Measurements from ENCODE around the gene EVI5L.
A peak's percentile ranks its signal among the peaks of the same experiment; 100 is the strongest.

The EVI5L gene

DNA sequence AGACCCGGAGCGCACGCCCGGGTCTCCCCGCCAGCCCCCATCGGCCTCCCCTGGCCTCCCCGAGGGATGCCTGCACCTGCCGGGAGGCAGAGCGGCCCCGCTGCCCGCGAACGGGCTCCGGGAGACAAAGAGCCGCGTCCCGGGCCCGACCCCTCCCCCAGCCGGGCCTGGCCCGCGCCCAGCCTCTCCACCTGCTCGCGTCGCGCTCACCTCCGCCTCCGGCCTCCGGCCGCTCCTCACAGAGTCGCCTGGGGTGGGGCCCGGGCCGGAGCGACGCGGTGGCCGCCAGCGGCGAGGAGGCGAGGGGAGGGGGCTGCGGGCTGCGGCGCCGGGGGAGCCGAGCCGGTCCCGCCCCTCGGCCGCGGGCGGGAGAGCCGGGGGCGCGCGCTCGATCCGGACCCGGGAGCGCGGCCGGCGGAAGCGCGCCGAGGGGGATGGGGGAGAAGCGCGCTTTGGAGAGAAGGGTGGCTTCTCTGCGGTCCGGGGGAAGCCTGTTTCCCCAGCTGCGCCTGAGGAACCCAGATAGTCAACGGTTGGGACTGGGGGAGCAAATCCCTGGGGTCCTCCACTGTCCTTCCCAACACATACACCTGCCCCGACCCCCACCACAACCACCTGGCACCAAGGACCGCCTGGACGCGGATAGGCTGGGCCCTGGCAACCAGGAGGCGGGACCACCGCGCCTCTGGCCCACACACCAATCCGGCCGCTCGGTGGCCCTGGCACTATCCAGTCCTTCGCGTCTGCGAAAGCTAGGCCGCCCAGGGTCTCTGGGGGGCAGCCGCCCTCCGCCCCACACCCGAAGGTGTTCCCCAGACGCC is 44.3 kb downstream of the EVI5L start, which contains the start of gene PRR36:
PRR36 (minus strand) TSS at position 315 of the 821 bp plus-strand sequence. CDS start 701 bp downstream, outside the sequence.
- DNase-seq = no peak

DNA sequence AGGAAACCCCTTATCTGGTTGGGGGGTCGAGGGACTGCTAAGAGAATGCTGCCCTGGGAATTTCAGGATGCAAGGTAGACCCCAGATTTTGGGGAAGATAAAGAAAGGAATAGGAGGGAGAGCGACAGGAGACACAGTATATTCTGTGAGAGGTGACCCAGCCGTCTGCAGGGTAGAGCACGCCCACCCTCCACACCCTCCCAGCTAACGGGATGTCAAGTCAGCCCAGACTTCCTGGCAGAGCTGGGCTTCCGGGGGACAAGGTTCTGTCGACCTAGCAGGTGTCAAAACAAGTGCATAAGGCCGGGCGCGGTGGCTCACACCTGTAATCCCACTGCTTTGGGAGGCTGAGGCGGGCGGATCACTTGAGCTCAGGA is 44.9 kb downstream of the EVI5L start:
- DNase-seq = no peak

DNA sequence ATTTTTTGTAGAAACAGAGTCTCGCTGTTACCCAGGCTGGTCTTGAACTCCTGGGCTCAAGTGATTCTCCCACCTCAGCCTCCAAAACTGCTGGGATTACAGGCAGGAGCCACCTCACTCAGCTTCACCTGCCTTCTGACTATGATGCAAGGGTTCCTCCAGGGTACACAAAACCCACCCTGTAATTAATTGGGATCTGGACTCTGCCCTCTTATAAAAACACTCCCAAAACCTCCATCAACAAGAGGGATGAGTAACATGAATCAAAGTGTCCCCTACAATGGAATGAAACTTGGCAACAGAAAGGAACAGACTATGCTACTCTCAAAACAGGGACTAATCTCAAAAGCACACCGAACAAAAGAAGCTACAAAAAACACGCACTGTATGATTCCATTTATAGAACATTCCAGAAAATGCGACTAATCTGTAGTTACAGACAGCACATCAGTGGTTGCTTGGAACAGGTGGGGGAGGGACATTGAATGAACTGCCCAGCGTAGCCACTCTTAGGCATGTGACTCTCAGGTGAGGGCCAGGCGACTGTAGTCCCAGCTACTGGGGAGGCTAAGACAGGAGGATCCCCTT is 47.3 kb downstream of the EVI5L start:
- peak; percentile 17 for DNase-seq

DNA sequence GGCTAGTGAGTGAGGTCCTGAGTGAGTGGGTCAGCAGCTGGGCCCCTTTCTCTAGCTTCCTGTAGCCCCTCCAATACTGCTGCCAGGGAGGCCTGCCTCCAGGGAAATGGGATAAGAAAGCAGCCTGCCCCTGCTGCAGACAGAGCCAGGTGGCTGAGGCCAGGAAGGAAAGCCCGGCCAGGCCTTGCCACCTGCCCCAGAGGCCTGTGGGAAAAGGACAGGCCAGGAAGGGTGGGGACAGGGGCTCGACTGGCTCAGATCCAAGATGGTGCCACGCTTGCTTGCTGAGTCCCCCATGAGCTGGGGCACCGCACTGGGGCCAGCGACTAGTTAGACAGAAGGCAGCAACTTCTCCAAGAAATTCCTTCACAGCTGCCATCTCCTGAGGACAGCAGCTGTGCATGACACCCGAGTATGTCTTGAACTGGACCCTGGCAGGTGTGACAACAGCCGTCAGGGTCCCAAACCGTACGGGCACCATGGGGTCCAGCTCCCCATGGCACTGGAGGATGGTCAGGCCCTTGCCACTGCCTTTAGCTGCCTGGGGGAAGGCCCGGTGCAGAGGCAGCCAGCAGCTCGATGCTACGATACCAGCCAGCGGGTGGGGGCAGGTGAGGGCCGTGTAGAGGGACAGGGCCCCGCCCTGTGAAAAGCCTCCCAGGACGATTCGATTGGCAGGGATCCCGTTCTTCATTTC is 49.2 kb downstream of the EVI5L start:
- no peak for DNase-seq

DNA sequence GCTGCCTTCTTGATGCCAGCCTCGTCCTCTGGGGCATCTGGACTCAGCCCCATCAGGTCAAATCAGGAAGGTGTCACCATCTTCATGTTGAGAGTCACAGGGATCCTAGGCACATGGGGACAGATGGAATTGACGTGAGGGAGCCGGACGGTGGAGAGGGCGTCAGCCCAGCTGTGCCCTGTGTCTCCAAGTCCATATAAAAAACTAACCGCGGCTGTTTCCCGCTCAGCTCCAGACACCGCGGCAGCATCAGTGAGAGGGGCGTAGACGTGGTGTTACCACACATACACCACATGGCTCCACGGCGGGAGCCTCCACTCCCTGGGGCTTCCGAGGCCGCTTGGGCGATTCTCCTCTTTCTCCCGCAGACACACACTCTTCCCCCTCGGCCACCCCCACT is 49.8 kb downstream of the EVI5L start:
- DNase-seq = no peak

DNA sequence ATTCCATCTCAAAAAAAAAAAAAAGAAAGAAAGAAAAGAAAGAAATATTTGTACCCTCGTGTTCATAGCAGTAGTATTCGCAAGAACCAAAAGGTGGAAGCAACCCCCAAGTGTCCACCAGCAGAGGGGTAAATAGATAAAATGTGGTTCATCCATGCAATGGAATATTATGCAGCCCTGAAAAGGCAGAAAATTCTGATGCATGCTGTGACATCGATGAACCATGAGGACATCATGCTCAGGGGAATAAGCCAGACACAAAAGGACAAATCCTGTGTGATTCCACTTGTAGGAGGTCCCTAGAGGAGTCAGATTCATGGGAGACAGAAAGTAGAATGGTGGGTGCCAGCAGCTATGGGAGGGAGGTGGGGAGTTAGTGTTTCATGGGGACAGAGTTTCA is 51.9 kb downstream of the EVI5L start:
- no peak for DNase-seq

DNA sequence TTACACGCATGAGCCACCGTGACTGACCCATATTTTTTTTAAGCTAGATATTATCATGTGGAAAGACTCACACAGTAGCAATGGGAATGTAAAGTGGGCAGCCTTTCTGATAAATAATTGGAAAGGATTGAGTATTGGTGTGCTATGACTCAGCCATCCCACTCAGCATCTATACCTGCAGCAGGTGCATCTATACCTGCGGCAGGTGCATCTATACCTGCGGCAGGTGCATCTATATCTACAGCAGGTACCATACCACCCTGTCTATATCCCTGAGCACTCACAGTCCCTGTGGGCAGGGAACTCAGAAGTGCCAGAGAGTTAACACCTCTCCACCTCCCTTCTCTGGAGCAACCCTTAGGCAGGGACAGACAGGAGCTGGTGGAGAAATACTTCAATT is 53.1 kb downstream of the EVI5L start:
- no peak for DNase-seq

DNA sequence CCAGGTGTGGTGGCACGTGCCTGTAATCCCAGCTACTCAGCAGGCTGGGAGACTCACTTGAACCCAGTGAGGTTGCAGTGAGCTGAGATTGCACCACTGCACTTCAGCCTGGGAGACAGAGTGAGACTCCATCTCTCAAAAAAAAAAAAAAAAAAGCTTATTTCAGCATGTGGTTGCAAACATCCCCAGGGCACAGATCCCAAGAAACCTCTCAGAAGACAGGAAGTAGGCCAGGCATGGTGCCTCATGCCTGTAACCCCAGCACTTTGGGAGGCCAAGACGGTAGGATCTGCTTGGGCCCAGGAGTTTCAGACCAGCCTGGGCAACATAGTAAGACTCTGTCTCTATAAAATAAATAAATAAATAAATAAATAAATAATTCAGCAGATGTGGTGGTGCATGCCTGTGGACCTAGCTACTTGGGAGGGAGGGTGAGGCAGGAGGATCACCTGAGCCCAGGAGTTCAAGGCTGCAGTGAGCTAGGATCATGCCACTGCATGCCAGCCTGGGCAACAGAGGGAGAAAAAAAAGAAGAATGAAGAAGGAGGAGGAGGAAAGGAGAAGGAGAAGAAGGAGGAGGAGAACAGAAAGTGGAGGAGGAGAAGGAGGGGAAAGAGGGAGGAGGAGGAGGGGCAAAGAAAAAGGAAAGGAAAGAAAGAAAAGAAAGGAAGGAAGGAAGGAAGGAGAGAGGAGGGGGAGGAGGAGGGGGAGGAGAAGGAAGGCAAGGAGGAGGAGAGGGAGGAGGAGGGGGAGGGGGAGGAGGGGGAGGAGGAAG is 54.0 kb downstream of the EVI5L start:
- peak; percentile 45 for DNase-seq

DNA sequence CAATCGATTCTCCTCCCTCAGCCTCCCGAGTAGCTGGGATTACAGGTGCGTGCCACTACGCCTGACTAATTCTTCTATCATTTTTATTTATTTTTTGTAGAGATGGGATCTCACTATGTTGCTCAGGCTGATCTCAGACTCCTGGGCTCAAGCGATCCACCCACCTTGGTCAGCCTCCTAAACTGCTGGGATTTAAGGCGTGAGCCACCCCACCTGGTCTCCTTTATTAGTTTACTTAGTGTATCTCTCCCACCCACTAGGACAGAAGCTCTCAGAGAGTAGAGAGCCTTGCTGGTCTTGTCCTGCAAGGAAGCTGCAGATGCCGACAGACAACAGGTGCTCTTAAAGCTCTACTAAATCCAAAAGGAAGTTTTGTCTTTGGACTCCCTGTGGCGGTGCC is 55.8 kb downstream of the EVI5L start:
- no peak for DNase-seq

DNA sequence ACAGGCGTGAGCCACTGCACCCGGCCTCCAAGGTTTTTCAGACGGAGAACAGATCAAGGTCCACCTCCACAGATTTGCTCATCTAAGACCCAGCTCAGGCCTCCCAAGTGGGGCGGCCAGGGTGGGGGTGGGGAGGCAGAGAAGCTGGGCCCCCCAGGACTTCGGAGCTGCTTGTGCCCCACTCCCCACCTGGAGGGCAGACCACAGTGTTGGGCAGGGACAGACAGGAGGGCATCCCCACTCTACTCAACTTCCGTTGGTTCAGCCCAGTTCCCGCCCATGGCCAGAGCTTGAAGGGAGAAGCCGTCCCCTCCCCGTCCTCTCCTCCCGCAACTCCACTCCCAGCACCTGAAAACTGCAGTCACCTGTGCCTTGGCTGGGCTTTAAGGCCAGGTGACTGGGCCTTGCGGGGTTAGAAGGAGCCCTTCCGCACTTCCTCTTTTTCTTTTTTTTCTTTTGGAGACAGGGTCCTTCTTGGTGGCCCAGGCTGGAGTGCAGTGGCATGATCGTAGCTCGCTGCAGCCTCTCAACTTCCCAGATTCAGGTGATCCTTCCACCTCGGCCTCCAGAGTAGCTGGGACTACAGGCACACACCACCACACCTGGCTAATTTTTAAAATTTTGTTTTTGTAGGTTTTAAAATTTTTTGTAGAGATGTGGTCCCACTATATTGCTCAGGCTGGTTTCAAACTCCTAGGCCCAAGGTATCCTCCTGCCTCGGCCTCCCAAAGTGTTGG is 57.6 kb downstream of the EVI5L start:
- DNase-seq = no peak

DNA sequence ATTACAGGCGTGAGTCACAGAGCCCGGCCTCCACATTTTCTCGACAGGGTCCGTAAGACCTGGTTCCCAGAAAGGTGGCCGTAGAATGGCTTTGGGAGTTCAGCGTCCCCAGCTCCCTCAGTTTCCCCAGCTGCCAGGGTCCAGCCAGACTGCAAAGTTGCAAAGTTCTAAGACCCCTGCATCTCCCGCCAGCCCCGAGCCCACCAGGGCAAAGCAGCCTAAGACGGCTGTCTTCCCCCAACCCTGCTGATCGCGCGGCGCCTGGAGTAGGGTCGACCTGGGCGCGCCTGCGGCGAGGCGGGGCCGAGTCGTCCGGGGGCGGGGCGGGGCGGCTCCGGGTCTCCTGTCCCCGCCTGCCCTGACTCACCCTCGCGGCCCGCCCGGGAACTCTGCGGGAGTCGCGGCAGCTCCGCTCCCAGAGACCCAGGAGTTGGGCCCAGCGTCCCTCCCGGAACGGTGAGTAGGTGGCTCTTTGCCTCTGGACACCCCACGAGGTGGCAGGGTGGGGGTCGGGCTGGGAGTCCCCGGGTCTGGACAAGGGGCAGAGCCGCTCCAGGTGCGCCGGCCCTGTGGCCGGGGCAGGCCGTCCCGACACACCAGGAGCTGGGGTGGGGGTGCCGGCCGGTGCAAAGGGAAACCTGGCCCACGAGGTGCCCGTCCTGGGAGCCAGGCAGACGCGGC is 58.3 kb downstream of the EVI5L start, which contains the start of gene LRRC8E:
LRRC8E (plus strand) TSS at position 366 of the 681 bp plus-strand sequence. CDS start 7,094 bp downstream, outside the sequence.
- peak; percentile 75 for DNase-seq

DNA sequence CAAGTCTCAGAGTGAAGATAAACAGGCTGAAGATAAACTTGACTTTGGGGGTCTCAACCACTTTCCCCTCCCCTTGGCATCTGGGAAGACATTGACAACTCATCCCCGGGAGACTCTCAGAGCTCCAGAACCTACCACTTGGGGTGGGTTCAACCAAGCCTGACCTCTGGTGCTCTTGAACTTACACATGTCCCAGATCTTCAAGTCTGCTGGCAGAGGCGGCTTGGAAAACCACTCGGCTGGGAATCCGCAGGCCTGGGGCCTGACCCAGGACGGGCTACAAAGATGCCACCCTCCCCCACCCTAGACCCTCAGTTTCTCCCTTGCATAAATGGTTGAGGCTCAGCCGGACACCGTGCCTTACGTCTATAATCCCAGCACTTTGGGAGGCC is 58.8 kb downstream of the EVI5L start:
- no peak for DNase-seq

DNA sequence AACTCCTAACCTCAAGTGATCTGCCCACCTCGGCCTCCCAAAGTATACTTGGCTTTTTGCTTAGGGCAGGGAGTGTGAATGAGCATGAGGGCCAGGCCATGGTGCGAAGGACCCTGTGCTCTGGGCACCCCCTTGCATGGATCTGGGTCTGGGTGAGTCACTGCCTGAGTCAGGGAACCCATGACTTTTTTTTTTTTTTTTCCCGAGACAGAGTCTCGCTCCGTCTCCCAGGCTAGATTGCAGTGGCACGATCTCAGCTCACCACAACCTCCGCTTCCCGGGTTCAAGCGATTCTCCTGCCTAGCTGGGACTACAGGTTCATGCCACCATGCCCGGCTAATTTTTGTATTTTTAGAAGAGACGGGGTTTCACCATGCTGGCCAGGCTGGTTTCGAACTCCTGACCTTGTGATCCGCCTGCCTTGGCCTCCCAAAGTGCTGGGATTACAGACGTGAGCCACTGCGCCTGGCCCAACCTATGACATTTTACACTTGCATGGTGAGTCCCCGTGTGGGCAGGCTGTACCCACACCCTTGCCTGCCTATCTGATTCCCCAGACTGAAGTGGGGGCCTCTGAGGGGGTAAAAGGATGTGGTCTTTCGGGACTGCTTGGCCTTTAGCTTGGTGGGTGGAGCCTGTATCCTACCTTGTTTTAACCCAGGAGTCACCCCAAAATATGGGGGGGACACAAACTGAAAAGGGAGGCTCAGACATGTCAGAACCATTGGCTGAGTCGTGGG is 63.5 kb downstream of the EVI5L start:
- DNase-seq = peak; percentile 19

DNA sequence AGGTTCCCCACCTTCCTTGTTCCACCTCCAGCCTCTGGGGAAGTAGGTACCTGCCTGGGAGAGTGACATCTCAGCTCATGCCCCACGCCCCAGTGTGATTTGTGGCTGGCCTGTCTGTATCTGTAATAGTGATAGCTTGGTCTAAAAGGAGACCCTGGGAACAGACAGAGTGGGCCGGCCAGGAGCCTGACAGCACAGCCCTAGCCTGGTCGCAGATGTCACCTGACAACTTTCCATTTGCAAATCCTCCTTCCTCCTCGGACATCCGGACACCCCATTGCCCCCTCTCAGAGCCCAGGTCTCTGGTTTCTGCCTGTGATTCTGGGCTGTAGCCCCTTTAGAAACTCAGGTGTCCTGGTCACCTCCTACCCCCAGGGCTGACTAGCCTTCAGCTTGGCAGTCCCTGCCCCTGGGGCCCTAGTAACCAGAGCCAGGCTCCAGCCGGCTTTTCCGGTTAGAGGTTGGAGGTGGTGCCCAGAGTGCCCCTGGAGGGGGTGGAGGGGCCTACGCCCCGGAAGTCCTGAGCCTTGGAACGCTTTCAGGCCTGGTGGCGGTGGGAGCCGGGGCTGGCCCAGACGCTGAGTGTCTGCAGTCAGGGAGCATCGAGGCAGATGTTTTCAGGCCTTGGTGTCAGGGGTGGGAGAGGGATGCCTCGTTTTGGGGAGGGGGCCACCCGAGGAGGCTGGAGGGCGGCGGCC is 64.7 kb downstream of the EVI5L start:
- no peak for DNase-seq

DNA sequence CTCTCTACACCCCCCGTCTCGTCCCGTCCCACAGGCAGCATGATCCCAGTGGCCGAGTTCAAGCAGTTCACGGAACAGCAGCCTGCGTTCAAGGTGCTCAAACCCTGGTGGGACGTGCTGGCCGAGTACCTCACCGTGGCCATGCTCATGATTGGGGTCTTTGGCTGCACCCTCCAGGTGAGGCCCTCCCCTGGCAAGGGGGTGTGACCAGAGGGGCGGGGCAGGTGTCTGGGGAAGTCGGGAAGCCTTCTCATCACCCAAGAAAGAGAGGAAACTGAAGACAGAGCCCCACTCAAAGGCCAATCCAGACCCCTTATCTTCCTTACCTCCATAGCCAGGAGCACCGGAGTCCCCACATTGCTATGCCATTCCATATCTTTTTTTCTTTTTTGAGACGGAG is 65.5 kb downstream of the EVI5L start:
- DNase-seq = no peak

DNA sequence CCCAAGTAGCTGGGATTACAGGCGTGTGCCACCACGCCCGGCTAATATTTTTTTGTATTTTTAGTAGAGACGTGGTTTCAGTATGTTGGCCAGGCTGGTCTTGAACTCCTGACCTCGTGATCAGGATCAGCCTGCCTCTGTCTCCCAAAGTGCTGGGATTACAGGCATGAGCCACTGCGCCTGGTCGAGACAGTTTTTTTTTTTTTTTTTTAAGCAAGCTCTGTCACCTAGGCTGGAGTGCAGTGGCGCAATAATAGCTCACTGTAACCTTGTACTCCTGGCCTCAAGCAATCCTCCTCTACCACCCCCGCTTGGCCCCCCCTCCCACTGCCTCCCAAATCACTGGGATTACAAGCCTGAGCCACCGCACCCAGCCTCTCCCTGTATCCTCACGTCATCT is 67.3 kb downstream of the EVI5L start:
- DNase-seq = no peak

DNA sequence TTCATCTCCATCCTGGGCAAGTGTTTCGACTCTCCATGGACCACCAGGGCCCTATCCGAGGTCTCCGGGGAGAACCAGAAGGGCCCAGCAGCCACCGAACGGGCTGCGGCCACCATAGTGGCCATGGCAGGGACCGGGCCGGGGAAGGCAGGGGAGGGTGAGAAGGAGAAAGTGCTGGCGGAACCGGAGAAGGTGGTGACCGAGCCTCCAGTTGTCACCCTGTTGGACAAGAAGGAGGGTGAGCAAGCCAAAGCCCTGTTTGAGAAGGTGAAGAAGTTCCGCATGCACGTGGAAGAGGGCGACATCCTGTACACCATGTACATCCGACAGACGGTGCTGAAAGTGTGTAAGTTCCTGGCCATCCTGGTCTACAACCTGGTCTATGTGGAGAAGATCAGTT is 68.9 kb downstream of the EVI5L start:
- no peak for DNase-seq

DNA sequence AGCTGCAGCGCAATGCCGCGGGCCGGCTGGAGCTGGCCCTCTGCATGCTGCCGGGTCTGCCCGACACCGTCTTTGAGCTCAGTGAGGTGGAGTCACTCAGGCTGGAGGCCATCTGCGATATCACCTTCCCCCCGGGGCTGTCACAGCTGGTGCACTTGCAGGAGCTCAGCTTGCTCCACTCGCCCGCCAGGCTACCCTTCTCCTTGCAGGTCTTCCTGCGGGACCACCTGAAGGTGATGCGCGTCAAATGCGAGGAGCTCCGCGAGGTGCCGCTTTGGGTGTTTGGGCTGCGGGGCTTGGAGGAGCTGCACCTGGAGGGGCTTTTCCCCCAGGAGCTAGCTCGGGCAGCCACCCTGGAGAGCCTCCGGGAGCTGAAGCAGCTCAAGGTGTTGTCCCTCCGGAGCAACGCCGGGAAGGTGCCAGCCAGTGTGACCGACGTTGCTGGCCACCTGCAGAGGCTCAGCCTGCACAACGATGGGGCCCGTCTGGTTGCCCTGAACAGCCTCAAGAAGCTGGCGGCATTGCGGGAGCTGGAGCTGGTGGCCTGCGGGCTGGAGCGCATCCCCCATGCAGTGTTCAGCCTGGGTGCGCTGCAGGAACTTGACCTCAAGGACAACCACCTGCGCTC is 69.8 kb downstream of the EVI5L start:
- DNase-seq = no peak

DNA sequence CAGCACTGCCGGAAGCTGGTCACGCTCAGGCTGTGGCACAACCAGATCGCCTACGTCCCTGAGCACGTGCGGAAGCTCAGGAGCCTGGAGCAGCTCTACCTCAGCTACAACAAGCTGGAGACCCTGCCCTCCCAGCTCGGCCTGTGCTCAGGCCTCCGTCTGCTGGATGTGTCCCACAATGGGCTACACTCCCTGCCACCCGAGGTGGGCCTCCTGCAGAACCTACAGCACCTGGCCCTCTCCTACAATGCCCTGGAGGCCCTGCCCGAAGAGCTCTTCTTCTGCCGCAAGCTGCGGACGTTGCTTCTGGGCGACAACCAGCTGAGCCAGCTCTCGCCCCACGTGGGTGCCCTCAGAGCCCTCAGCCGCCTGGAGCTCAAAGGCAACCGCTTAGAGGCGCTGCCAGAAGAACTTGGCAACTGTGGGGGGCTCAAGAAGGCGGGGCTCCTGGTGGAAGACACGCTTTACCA is 70.4 kb downstream of the EVI5L start:
- DNase-seq = no peak
